Measurements from ENCODE around the gene SH3D21. TPM values are rescaled to one million over a fixed set of nuclear protein-coding genes. Genes with fewer than 3 reads are reported as not detected.
A peak's percentile ranks its signal among the peaks of the same experiment; 100 is the strongest.

The SH3D21 gene
- total RNA-seq, 2 donors from 2014 or later = 7.4 to 22.8 TPM

DNA sequence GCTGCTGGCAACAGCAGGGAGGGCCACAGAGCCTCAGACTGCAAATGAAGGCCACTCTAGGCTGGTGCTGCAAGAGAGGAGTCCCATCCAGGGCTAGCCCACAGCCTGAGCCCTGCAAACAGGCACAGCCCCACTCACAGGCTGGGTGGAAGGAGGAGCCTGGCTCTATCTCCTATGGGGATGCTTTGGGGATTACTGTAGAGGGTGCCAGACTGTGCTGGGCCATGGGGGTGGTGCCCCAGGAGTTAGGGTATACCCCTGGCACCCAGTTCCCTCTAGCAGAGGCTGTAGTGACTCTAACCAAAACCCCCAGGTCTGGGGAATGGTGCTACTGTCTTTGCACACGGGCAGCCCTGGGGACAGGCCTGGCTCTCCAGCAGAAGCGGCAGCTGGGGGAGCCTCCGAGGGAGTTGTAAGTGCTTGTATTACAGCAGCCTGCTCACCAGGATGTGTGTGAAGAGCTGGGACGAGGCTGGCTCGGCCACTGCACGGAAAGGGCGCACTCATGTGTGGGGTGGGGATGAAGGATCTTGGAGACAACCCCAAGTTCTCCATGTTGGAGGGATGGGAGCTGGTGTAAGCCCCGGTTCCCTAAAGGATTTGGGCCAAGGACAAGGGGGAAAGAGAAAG lies 40.7 kb downstream of the SH3D21 start:
- no peak for DNase-seq
- Histone ChIP-seq H3K27ac (no peak overlapping the region), H3K9me3 (no peaks in the 10 kb centered on the region), H3K4me1 (peaks cover 8% of the 10 kb centered on the region), H3K36me3 (peaks cover 17% of the 10 kb centered on the region), H3K27me3 (no peaks in the 10 kb centered on the region), H3K4me3 (no peak overlapping the region), H3K9ac (ENCODE audit: low read depth in 2 of 2, low read length in 2 of 2) (no peak overlapping the region)
- intact Hi-C loops (cut with DNase I) = no loop called here
- TF ChIP-seq, protein P1, sequence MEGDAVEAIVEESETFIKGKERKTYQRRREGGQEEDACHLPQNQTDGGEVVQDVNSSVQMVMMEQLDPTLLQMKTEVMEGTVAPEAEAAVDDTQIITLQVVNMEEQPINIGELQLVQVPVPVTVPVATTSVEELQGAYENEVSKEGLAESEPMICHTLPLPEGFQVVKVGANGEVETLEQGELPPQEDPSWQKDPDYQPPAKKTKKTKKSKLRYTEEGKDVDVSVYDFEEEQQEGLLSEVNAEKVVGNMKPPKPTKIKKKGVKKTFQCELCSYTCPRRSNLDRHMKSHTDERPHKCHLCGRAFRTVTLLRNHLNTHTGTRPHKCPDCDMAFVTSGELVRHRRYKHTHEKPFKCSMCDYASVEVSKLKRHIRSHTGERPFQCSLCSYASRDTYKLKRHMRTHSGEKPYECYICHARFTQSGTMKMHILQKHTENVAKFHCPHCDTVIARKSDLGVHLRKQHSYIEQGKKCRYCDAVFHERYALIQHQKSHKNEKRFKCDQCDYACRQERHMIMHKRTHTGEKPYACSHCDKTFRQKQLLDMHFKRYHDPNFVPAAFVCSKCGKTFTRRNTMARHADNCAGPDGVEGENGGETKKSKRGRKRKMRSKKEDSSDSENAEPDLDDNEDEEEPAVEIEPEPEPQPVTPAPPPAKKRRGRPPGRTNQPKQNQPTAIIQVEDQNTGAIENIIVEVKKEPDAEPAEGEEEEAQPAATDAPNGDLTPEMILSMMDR (IDR thresholded peaks at IDR 0.05) = no peak

DNA sequence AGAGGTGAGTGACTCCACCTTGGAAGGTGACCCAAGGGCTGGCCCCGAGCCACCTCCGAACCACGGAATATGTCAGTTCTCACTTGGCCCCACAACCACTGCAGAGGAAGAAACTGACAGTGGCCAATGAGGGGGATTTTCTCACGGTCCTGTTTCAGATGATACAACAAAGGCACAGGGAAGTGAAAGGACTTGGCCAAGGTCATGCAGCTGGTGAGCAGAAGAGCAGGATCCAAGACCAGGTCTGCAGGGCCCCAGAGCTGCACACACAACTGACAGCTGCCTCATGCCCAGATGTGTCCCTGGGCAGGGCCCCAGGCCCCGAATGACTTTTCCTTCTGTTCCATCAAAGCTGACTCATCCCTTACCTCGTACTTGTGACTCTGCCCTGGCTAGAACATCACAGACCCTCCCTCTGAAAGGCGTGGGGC lies 43.1 kb downstream of the SH3D21 start:
- TF ChIP-seq, protein P1 (IDR thresholded peaks at IDR 0.05) = no peak
- Histone ChIP-seq H3K9me3 (no peaks in the 10 kb centered on the region), H3K9ac (ENCODE audit: low read depth in 2 of 2, low read length in 2 of 2) (no peak overlapping the region), H3K27ac (no peak overlapping the region), H3K36me3 (peaks cover 17% of the 10 kb centered on the region), H3K4me1 (peaks cover 8% of the 10 kb centered on the region), H3K27me3 (no peaks in the 10 kb centered on the region), H3K4me3 (no peak overlapping the region)
- no peak for DNase-seq
- intact Hi-C loops (cut with DNase I) = no loop called here

DNA sequence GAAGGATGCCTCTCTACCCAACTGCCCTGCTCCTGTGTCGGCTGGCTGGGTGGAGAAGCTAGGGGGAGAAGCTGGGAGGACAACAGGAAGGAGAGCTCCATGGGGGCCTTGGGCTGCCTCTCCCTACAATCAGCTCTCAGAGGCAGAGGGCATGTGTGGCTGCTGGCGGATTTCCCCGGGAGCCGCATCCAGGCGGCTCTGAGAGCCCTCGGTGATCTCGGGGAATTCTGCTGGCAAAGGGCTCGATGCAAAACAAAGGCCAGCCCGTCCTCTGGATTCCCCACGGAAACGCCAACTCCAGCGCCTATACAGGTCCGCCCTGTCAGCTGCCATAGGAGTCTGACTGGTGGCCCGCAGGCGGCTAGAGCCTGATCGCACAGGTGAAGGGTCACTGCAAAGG lies 43.7 kb downstream of the SH3D21 start:
- intact Hi-C loops (cut with DNase I) = no loop called here

DNA sequence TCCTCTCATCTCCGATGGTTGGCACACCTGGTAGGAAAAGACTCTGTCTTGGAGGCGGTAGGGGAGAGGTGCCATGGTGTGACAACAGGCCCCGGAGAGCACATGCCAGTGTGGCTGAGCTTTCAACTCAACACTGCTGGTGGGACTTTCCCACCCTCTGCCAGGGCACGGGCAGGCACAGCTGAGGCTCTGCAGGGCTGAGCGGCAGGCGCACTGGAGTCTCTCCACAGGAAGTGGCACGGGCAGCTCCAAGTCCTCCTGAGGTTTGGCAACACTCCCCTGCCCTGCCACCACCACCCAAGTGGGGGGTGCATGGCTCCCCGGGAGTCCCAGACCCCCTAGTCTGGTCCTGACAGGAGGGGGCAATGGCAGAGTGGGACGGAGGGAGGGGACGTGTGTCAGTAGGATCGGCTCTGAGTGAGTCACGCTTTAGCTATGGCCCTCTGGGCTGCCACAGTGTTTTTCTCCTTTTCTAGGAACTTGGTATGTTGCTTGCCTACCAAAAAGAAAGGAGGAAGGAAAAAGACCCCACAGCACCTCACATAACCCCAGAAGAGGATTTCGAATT lies 44.6 kb downstream of the SH3D21 start:
- intact Hi-C loops (cut with DNase I) = no loop called here
- peaks cover 24% of the 10 kb centered on the region for H3K36me3 ChIP-seq
- H3K27me3 ChIP-seq = no peaks in the 10 kb centered on the region
- TF ChIP-seq, protein P1 (IDR thresholded peaks at IDR 0.05) = no peak
- no peak overlapping the region for H3K9ac ChIP-seq (ENCODE audit: low read depth in 2 of 2, low read length in 2 of 2)
- no peak for DNase-seq
- H3K27ac ChIP-seq = peak overlapping the region; percentile 47
- no peaks in the 10 kb centered on the region for H3K9me3 ChIP-seq
- no peak overlapping the region for H3K4me3 ChIP-seq
- H3K4me1 ChIP-seq = peaks cover 8% of the 10 kb centered on the region

More for the DNA sequence above, 43.7 kb downstream of the SH3D21 start:
- Histone ChIP-seq H3K9ac (ENCODE audit: low read depth in 2 of 2, low read length in 2 of 2) (no peak overlapping the region), H3K27me3 (no peaks in the 10 kb centered on the region), H3K4me3 (no peak overlapping the region), H3K9me3 (no peaks in the 10 kb centered on the region), H3K36me3 (peaks cover 19% of the 10 kb centered on the region), H3K4me1 (peaks cover 8% of the 10 kb centered on the region), H3K27ac (peak overlapping the region; percentile 47)
- no peak for DNase-seq
- TF ChIP-seq, protein P1 (IDR thresholded peaks at IDR 0.05) = no peak

DNA sequence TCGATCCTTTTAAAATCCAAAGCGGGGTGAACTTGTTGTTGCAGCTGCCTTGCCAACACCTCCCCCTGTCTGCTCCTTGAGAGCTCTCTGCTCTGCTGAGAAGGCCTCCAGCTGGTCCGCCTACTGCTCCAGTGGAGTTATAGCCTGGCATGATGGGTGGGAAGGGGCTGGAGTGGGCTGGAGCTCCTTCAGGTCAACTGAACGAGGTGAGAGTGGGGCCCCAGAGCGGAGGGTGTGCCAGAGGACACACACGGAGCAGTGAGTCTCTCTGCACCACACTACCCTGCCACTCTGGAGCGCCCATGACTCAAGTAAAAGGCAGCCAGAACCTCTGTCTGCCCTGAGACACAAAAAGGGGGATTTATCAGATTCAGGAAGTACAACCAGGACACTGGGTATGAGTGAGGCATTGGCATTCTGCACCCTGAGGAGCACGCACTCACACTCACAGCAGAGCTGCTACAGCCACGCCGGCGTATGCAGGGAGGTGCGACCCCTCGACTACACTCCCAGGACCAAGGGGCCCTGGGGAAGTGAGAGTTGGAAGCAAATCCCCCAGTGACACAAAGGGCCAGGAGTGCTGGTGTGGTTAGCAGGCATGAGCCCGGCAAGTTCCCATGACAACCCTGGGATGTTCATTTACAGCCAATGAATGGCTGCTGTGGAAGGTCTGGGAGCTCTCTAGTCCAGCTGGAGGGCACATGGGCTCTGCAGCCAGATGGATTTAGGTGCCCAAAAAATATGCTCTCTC lies 45.2 kb downstream of the SH3D21 start:
- H3K9ac ChIP-seq (ENCODE audit: low read depth in 2 of 2, low read length in 2 of 2) = no peak overlapping the region

More for the DNA sequence above, 45.2 kb downstream of the SH3D21 start:
- Histone ChIP-seq H3K4me1 (peaks cover 8% of the 10 kb centered on the region), H3K4me3 (no peak overlapping the region), H3K27ac (peak overlapping the region; percentile 47), H3K36me3 (peaks cover 24% of the 10 kb centered on the region), H3K27me3 (no peaks in the 10 kb centered on the region), H3K9me3 (no peaks in the 10 kb centered on the region)
- TF ChIP-seq, protein P1 (IDR thresholded peaks at IDR 0.05) = no peak
- intact Hi-C loops (cut with DNase I) = no loop called here
- no peak for DNase-seq

Data from colonic mucosa (tissue), 4 donors.